ENCODE measurements around the gene OR8B3. TPM values are rescaled to one million over a fixed set of nuclear protein-coding genes. Genes with fewer than 3 reads are reported as not detected.
"Not testable (repeated sequence)": the region's sequence is repeated elsewhere in the genome, so short reads cannot be mapped to it uniquely, and the experiment has no call there.

OR8B3 gene
- total RNA-seq, 1 donor from 2014 or later: not detected

- no peaks in the 10 kb centered on the region for H3K9me3 ChIP-seq (ENCODE audit: insufficient read depth, low read depth, low read length)
- H3K27ac ChIP-seq (ENCODE audit: low read depth, low read length): no peak overlapping the region
- H3K27ac Mint-ChIP-seq (ENCODE audit: unreplicated experiment): no peak overlapping the region
- H3K36me3 ChIP-seq (ENCODE audit: insufficient read depth, low read length): no peaks in the 10 kb centered on the region
- DNase-seq (ENCODE audit: low read depth) (no peak), FAIRE-seq (no peak)
- no peaks in the 10 kb centered on the region for H3K4me1 Mint-ChIP-seq (ENCODE audit: low read depth, unreplicated experiment)
- H3K4me2 ChIP-seq (ENCODE audit: low read length): no peak overlapping the region
- H3K4me3 Mint-ChIP-seq (ENCODE audit: unreplicated experiment): no peak overlapping the region
- no peaks in the 10 kb centered on the region for H3K4me1 ChIP-seq (ENCODE audit: insufficient read depth, low read length)
- TF ChIP-seq, protein P1, sequence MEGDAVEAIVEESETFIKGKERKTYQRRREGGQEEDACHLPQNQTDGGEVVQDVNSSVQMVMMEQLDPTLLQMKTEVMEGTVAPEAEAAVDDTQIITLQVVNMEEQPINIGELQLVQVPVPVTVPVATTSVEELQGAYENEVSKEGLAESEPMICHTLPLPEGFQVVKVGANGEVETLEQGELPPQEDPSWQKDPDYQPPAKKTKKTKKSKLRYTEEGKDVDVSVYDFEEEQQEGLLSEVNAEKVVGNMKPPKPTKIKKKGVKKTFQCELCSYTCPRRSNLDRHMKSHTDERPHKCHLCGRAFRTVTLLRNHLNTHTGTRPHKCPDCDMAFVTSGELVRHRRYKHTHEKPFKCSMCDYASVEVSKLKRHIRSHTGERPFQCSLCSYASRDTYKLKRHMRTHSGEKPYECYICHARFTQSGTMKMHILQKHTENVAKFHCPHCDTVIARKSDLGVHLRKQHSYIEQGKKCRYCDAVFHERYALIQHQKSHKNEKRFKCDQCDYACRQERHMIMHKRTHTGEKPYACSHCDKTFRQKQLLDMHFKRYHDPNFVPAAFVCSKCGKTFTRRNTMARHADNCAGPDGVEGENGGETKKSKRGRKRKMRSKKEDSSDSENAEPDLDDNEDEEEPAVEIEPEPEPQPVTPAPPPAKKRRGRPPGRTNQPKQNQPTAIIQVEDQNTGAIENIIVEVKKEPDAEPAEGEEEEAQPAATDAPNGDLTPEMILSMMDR (IDR thresholded peaks at IDR 0.05; ENCODE audit: insufficient read depth, low read depth, low read length): no peak
- H3K79me2 ChIP-seq (ENCODE audit: insufficient read depth, low read length): no peaks in the 10 kb centered on the region
- H3K9ac ChIP-seq (ENCODE audit: low read length): no peak overlapping the region
- no peak overlapping the region for H2AFZ ChIP-seq (ENCODE audit: low read depth, low read length)
- H3K9me3 Mint-ChIP-seq (ENCODE audit: unreplicated experiment): no peaks in the 10 kb centered on the region
- no peak overlapping the region for H3K4me3 ChIP-seq (ENCODE audit: insufficient read depth, low read depth, low read length)
- peaks cover 2% of the 10 kb centered on the region for H3K27me3 ChIP-seq (ENCODE audit: insufficient read depth, low read length)
- no peaks in the 10 kb centered on the region for H3K36me3 Mint-ChIP-seq (ENCODE audit: low read depth, unreplicated experiment)
- no peaks in the 10 kb centered on the region for H4K20me1 ChIP-seq (ENCODE audit: insufficient read depth, low read length)
- peaks cover 14% of the 10 kb centered on the region for H3K27me3 Mint-ChIP-seq (ENCODE audit: low read depth, unreplicated experiment)
Measured at GRCh38 chr11:124409906-124410305, 11.1 kb upstream of the OR8B3 start.

GRCh38 chr11:124405581-124405980 is 6.8 kb upstream of the OR8B3 start:
- H3K9me3 Mint-ChIP-seq (ENCODE audit: unreplicated experiment): no peaks in the 10 kb centered on the region
- H4K20me1 ChIP-seq (ENCODE audit: insufficient read depth, low read length): no peaks in the 10 kb centered on the region
- no peak overlapping the region for H3K4me2 ChIP-seq (ENCODE audit: low read length)
- no peaks in the 10 kb centered on the region for H3K36me3 Mint-ChIP-seq (ENCODE audit: low read depth, unreplicated experiment)
- H3K9me3 ChIP-seq (ENCODE audit: insufficient read depth, low read depth, low read length): no peaks in the 10 kb centered on the region
- FAIRE-seq (no peak), DNase-seq (ENCODE audit: low read depth) (no peak)
- no peak overlapping the region for H3K9ac ChIP-seq (ENCODE audit: low read length)
- H2AFZ ChIP-seq (ENCODE audit: low read depth, low read length): no peak overlapping the region
- H3K4me1 Mint-ChIP-seq (ENCODE audit: low read depth, unreplicated experiment): no peaks in the 10 kb centered on the region
- no peak overlapping the region for H3K4me3 ChIP-seq (ENCODE audit: insufficient read depth, low read depth, low read length)
- no peaks in the 10 kb centered on the region for H3K27me3 ChIP-seq (ENCODE audit: insufficient read depth, low read length)
- H3K4me1 ChIP-seq (ENCODE audit: insufficient read depth, low read length): no peaks in the 10 kb centered on the region
- no peaks in the 10 kb centered on the region for H3K36me3 ChIP-seq (ENCODE audit: insufficient read depth, low read length)
- peaks cover 9% of the 10 kb centered on the region for H3K27me3 Mint-ChIP-seq (ENCODE audit: low read depth, unreplicated experiment)
- no peak overlapping the region for H3K27ac Mint-ChIP-seq (ENCODE audit: unreplicated experiment)
- TF ChIP-seq EZH2 (IDR thresholded peaks at IDR 0.05; ENCODE audit: insufficient read depth, low read length): no peak
- TF ChIP-seq, protein P1 (IDR thresholded peaks at IDR 0.05; ENCODE audit: insufficient read depth, low read depth, low read length): no peak
- no peaks in the 10 kb centered on the region for H3K79me2 ChIP-seq (ENCODE audit: insufficient read depth, low read length)
- H3K4me3 Mint-ChIP-seq (ENCODE audit: unreplicated experiment): no peak overlapping the region
- H3K27ac ChIP-seq (ENCODE audit: low read depth, low read length): no peak overlapping the region

GRCh38 chr11:124403186-124403585 is 4.4 kb upstream of the OR8B3 start:
- not testable (repeated sequence) for H3K4me3 ChIP-seq (ENCODE audit: insufficient read depth, low read depth, low read length); H3K27me3 Mint-ChIP-seq (ENCODE audit: low read depth, unreplicated experiment); H3K4me2 ChIP-seq (ENCODE audit: low read length); H3K27me3 ChIP-seq (ENCODE audit: insufficient read depth, low read length); H3K4me3 Mint-ChIP-seq (ENCODE audit: unreplicated experiment); H3K79me2 ChIP-seq (ENCODE audit: insufficient read depth, low read length); H2AFZ ChIP-seq (ENCODE audit: low read depth, low read length); H3K9me3 Mint-ChIP-seq (ENCODE audit: unreplicated experiment); H3K27ac Mint-ChIP-seq (ENCODE audit: unreplicated experiment); H3K9ac ChIP-seq (ENCODE audit: low read length); H3K4me1 Mint-ChIP-seq (ENCODE audit: low read depth, unreplicated experiment); H3K36me3 Mint-ChIP-seq (ENCODE audit: low read depth, unreplicated experiment); FAIRE-seq; H3K36me3 ChIP-seq (ENCODE audit: insufficient read depth, low read length); DNase-seq (ENCODE audit: low read depth); H4K20me1 ChIP-seq (ENCODE audit: insufficient read depth, low read length); H3K27ac ChIP-seq (ENCODE audit: low read depth, low read length); H3K4me1 ChIP-seq (ENCODE audit: insufficient read depth, low read length); H3K9me3 ChIP-seq (ENCODE audit: insufficient read depth, low read depth, low read length)

Data from astrocyte (in vitro differentiated cells and primary cell).